PFSK-1 (cell line): ENCODE results near the gene CCDC102A.

Source experiments
- FOXP2 ChIP-seq: optimal IDR thresholded peaks from 2 replicates; pipeline ENCODE3; 2011; ENCODE audit warnings: borderline replicate concordance, control low read depth, inconsistent platforms; ENCODE audit not compliant: insufficient read depth; ENCODE audit errors: extremely low read length, extremely low read depth
- POLR2AphosphoS5 ChIP-seq: IDR thresholded peaks from 2 replicates; pipeline ENCODE4 v1.6.1; 2012; ENCODE audit warnings: low read depth, mild to moderate bottlenecking, control low read depth, low read length, moderate library complexity
- SIN3A ChIP-seq: IDR thresholded peaks from 2 replicates; pipeline ENCODE4 v1.6.1; 2012; ENCODE audit warnings: mild to moderate bottlenecking, low read length, moderate library complexity, borderline replicate concordance; ENCODE audit not compliant: insufficient read depth
- TAF1 ChIP-seq: IDR thresholded peaks from 2 replicates; pipeline ENCODE4 v1.6.1; 2012; ENCODE audit warnings: low read length, control low read depth, borderline replicate concordance; ENCODE audit not compliant: insufficient read depth

GRCh38 chr16:57562066-57562465, 25.7 kb upstream of the CCDC102A start:
- TF ChIP-seq POLR2AphosphoS5 (no peak), TAF1 (no peak), SIN3A (no peak), FOXP2 (no peak)
